Colon (tissue), 2 donors: ENCODE data around the gene MUL1.
"Not testable (repeated sequence)": the region's sequence is repeated elsewhere in the genome, so short reads cannot be mapped to it uniquely, and the experiment has no call there.

ENCODE experiments used
- FAIRE-seq: peaks from 2 replicates; lab custom pipeline; 2012; peaks lifted over from hg19 to GRCh38; lab: Jason Lieb, UNC
- donor health status: control.
- donor health status: control.

MUL1 gene, protein sequence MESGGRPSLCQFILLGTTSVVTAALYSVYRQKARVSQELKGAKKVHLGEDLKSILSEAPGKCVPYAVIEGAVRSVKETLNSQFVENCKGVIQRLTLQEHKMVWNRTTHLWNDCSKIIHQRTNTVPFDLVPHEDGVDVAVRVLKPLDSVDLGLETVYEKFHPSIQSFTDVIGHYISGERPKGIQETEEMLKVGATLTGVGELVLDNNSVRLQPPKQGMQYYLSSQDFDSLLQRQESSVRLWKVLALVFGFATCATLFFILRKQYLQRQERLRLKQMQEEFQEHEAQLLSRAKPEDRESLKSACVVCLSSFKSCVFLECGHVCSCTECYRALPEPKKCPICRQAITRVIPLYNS

DNA sequence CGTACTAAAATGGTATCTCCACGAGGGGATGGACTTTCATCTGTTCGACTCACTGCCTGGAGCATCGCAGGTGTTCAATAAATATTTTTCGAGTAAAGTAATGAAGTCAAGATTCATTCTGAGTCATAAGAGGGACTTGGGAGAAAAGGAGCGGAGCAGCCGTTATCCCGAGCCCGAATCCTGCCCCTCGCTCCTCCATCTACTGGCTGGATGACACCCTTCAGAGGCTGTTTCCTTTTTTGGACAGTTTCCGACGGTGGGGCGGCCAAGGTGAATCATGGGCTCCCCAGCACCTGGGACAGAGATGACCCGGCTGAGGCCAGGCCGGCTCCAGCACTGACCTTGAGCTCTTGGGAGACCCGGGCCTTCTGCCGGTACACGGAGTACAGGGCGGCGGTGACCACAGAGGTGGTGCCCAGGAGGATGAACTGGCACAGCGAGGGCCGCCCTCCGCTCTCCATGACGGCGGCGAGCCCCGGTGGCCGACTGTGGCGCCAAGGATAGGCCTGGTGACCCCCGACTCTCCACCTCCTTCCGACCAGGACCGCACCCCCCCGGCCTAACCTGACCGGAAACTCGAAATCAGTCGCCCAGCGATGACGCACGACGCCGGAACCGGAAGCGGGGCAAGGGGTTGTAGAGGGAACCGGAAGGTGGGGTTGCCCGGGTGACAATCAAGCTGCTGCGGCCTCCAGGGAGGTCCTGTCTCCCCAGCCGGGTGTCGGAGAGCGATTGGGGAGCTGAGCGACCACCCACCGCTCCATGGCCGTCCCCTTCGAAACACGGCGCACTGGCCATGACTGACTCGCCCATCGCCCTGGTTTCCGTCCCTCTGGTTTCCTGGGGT lies at the start of gene MUL1:
Gene MUL1 (minus strand): TSS at position 588 of the 847 bp plus-strand sequence. CDS start 127 bp downstream, at position 461.
- FAIRE-seq, result no peak

DNA sequence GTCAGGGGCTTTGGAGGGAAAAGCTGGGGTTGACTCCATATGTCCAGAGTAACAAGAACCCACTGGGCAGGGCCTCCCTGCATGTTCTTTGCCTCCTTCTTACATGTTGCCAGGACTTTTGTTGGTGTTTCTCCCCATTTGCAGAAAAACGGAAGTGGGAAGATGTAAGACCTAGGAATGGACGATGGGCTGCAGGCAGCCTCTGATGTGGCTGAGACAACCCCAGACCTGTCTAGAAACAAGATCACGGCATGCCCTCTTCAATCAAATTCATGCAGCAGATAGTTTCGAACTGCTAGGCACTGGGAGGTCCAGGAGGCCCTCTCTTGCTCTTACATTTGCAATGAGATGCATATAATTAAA lies 47.8 kb upstream of the MUL1 start:
- no peak for FAIRE-seq

DNA sequence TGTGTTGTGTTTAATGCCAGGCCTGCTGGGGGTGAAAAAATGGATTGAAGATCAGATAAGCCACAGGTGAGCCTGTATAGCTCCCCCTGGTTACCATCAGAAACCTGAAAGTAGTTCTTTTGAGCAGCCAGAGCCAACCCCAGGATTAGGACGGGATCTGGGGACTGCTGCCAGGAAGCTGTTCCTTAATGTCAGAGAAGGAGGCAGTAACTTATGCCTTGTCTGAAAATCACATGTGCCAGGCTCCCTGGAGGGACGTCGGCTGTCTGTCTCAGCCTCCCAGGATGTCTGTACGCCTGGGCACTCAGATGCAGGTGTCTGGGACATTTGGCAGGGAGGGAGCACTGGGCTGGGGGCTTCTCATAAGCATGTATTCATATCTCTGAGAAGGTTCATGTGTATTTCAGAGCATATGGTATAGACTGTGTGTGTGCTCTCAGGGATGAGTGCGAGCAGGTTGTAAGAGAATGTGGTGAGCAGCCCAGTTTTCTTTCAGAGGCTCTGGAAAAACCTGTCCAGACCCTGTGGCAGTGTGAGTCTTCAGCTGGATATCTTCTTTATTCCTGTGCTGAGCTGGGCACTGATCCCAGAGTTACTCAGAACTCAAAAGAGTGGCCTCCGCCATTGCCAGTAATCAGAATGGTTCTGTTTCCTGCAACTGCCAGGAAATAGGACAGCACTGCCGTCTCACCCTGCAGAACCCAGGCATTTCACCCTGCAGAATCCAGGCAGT lies 47.2 kb upstream of the MUL1 start:
- FAIRE-seq, result no peak

DNA sequence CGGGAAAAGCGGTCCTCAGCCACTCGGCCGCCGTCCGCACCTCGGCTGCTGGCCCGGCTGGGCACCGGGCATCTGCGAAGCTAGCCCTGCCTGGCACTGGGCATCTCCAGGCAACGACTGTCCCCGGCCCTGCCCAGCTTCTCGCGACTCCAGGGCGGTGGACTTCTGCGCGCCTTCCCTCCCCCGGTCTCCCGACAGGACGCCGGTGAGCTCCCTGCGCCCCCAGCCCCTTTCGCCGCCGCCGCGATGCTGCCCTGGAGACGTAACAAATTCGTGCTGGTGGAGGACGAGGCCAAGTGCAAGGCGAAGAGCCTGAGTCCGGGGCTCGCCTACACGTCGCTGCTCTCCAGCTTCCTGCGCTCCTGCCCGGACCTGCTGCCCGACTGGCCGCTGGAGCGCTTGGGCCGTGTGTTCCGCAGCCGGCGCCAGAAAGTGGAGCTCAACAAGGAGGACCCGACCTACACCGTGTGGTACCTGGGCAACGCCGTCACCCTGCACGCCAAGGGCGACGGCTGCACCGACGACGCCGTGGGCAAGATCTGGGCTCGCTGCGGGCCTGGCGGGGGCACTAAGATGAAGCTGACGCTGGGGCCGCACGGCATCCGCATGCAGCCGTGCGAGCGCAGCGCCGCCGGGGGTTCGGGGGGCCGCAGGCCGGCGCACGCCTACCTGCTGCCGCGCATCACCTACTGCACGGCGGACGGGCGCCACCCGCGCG lies 44.9 kb upstream of the MUL1 start:
- no peak for FAIRE-seq

DNA sequence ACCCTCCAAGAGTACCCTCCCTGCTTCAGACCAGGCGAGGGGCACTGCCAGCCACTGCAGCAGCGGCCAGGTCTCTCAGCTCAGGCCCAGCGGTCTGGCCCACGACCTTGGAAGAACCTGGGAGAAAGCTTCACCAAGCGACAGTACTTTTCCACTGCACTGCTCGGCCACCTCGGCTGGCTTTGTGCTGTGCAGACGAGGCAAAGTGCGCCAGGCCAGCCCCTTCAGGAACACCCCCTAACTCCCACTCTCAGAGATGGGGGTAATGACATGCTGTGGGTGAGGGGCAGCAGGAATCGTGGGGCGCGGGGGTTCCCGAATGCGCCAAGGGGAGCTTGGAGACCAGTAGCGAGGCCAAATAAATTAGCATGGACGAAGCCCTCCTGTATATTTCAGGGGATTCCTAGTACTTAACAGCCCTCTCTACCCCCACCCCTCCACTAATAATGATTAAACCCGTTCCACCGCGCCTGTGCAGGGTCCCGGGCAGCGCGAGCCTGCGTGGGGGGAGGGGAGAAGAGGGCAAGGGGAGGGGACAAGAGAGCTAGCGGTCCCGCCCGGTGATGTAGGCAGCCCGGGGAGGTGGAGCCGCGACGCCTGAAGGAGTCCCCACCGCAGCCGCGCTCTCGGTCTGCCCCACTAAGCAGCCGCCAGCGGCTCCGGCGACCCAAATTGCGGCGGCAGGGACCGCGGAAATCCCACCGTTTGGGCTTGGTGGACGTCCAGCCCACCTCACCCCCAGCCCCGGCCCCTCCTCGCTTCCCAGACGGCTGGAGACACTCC lies 44.2 kb upstream of the MUL1 start, which contains the start of gene FAM43B:
Gene FAM43B (plus strand): TSS at position 629 of the 783 bp plus-strand sequence. CDS start 401 bp downstream, outside the sequence.
- no peak for FAIRE-seq

DNA sequence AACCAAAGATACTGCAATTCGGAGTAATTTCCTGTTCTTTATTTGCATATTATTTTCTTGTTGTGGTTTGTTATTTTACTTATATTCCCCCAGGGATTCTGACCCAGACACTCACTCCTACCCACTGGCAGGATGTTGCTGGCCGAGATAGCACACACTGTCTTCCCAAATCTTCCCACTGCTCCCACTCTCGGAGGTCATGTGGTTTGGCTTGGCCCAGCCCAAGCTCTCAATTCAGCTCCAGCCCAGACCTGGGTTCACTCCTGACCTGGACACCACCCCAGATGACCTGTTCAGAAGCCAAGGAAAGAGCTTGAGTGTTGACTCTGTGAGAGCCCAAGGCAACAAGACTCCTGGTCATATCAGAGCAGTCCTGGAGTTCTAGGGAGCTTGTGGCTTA lies 43.2 kb upstream of the MUL1 start:
- FAIRE-seq, result no peak

DNA sequence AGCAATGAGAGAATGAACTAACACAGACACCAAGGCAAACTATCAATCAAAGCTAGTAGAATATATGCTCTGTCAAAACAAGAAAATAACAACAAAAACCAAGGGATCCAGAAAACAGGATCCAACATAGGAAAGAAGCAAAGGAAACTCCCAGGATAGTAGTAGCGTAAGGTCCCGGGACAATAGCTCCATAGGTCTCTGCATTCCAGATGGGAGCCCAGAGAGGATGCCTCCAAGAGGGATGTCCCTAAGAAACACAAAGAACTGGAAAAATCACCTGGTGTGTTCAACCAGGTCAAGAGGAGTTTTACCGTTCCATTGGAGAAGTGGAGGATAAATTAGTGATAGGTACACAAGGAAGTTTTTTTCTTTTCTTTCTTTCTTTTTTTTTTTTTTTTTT lies 38.7 kb upstream of the MUL1 start:
- no peak for FAIRE-seq

DNA sequence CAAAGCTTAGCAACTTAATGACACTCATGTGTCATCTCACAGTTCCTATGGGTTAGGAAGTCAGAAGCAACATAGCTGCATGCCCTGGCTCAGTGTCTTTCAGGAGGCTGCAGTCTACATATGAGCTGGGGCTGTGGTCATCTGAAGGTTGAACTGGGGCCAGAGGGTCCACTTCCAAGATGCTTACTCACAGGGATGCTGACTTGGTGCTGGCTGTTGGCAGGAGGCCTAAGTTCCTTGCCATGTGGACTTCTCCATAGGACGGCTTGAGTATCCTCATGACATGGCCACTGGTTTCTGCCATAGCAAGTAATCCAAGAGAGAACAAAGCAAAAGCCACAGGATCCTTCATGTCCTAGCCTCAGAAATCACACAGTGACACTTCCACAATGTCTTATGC lies 32.3 kb upstream of the MUL1 start:
- FAIRE-seq, result no peak

DNA sequence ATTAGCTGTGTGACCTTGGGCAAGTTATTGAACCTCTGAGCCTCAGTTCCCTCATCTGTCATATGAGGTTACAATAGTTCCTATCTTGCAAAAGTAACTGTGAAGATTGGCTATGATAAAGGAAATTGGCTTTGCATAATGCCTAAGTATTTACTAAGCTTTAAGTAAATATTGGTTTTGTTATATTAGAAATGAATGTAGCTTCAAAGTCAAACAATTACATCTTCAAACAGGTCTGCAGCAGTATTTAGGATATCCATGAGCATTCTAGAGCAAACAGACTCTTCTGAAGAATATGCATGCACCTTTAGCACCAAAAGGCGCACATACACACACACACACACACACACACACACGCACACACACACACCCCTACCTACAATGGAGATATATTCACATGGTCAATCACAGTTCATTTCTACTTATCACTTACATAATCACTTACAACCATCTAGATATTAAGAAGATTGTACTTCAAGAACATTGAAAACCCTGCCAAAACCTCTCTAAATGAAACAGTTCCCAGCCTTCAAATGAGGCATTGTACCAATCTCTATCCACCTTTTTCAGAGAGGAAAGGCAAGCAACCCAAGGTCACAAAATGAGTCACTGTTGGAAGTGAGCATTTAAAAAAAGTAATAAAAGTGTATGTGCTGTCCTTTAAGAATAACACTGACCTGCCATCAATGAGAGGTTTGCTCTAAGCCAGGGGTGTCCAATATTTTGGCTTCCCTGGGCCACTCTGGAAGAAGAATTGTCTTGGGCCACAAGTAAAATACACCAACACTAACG lies 31.0 kb upstream of the MUL1 start:
- no peak for FAIRE-seq

DNA sequence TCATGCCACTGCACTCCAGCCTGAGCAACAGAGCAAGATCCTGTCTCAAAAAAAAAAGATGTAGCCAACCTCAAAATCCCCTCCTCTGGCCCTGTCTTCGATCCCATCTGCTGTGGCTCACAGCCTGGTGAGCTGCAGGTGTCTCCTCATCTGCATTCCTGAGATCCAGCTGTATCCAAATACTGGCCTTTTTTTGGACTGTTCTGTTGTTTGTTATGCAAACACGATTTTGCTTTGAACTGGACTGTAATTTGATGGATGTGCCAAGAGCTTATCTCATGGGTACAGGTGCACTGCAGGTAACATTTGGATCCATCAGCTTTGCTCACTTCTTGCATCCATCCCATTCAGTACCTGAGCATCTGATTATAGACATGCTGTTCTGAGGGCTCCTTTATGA lies 30.3 kb upstream of the MUL1 start:
- no peak for FAIRE-seq

DNA sequence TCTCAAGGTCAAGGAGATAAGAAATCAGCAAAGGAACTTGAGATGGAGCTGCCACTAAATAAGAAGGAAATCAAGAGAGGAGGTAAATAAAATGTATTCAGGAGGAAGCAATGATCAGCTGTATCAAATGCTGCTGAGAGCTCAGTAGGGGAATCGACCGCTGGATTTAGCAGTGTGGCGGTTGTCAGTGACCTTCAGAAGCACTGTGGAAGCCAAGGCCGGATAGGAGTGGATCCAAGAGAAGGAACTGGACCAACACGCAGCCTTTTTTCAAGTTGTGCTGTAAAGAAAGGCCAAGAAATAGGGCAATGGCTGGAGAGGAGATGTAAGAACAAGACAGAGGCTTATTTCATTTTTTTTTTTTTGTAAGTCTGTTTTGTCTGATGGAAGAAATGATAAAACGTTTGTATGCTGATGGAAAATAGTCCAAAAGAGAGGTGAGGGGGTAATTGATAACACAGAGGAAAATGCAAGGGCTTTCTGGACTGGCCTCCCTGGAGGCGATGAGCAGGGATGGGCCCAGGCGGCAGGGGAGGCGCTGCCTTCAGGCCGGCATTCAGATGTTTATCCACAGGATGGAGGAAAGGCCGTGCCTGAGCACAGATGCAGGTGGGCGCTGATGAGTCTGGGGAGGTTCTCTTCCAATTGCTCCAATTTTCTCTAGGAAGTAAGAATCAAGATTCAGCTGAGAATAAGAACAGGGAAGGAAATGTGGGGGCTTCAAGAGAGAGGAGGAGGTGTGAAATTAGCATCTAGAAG lies 26.9 kb upstream of the MUL1 start:
- FAIRE-seq, result no peak

DNA sequence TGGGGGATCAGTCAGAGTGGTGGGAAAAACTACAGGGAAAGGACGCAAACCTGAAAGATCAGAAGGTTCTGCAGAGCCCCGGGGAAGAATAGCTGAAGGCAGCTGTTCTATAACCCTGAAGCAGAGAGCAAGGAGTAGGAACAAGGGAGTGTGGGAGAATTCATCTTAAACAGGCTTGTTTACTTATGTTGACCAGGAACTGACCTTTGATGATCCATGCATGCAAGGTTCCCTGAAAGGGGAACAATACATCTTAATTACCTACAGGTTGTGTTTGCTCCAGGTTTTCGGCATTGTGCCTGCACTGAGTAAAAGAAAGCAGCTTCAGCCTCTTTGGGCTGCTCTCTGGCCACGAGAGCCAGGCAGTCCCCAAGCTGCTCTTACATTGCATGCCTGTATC lies 25.7 kb upstream of the MUL1 start:
- FAIRE-seq, result no peak

DNA sequence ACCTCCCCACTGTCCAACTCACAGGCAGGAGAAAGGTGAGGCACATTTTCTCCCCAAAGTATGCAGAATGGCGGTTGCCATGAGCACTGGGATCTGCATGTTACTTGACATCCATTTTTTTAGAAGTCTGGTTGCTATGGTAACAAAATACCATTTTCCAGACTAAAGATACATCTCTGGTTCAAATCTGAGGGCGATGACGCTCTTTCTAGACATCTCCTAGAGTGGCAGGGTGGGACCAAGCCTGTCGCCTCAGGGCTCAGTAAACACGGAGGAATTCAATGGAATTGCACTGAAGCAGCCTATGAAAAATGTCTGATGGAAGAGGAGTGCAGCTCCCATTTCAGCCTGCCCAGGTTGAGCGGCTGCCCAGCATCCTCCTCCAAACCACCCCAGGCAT lies 22.9 kb upstream of the MUL1 start:
- no peak for FAIRE-seq

DNA sequence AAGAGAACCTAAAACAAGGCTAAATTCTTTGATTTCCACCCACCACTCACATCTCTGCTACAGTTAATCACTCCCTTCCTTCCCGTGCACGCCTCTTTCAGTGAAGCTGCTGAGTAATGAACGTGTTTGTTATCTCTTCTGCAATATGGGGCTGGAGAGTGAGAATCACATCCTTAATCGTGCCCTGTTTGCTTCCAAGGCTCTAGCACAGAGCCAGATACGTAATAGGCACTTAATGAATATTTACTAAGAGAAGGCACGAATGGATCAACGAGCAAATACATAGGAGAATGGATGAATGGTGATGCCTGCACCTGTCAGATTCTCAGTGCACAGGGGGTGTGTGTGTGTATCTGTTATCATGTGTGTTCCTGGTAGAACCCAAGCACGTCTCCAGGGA lies 22.4 kb upstream of the MUL1 start:
- no peak for FAIRE-seq

DNA sequence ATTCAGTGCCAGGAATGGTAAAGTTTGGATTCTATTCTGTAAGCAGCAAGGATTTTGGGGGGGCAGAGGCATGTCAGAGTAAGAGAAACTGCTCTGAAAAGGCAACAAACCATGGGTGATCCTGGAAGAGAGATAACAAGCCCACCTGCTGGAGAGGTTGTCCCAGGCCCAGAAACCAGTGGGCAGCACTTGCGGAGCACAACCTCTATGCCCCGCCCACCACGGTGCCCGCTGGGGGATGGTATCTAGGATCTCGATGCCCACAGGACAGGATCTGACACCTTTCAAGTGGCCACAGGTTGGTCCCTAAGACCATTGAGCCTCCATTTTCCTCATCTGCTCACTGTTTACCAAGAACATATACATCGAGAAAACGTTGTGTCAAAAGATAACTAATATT lies 20.3 kb upstream of the MUL1 start:
- no peak for FAIRE-seq

DNA sequence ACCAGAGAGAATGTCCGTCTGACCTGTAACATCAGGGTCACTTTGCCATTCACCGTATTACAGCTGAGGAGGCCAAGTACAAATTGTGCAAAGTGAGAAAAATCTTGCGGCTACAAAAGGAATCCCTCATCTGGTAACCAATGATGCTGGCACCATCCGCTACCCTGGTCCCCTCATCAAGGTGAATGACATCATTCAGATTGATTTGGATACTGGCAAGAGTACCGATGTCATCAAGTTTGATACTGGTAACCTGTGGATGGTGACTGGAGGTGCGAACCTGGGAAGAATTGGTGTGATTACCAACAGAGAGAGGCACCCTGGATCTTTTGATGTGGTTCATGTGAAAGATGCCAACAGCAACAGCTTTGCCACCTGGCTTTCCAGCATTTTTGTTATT lies 18.3 kb upstream of the MUL1 start:
- no peak for FAIRE-seq

DNA sequence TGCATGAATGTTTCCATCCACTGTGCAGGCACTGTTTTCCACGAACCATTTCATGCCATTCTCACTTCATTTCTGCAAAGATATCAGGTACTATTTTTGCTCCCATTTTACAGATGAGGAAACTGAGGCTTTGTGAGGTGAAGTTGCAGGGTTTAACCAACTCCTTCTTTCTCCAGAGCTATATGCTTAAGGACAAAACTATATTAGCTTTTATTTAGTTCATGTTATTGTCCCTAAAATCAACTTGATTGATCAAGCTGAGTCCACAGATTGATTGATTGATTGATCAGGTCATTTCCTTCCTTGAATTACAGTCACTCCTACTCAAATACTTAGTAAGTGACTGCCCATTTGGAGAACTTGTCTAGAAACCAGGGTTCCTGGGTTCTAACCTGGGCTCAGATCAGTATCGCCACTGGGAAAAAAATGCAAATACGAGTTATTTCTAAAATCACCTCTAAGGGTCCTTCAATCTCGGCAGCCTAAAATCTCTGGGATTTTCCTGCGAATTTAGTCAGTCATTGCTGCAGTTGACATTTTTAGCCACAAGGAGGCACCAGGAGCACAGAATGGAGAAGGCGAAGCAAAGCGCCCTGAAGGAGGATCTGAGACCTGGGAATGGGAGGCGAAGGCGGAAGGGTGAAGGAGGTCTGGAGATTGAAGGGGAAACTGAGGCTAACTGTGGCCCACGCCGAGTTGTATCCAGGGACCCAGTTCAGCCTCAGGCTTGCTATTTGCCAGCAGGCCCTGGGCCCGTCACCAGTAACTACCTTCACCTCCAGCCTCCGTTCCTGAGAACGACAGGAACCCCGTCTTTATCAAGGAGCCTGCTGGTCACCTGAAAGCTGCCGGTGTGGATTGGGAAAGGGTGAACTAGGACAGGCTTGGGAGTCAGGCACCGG lies 14.3 kb upstream of the MUL1 start:
- no peak for FAIRE-seq

DNA sequence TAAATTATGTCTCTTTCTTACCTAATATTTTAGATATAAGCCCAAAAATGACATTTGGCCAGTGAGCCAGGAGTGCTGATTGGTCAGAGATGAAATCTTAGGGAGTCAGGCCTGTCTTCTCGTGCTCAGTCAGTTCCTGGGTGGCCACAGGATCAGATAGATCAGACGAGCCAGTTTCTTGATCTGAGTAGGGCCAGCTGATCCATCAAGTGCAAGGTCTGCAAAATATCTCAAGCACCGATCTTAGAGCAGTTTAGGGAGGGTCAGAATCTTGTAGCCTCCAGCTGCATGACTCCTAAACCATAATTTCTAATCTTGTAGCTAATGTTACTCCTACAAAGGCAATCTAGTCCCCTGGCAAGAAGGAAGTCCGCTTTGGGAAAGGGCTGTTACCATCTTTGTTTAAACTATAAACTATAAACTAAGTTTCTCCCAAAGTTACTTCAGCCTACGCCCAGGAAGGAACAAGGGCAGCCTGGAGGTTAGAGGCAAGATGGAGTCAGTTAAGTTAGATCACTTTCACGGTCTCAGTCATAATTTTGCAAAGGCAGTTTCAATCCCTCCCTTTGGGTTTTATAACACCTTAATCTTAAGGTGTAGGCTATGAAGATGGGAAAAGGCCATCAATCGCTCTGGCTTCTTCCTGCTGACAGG lies 11.8 kb upstream of the MUL1 start:
- FAIRE-seq, result not testable (repeated sequence)
